NT2/D1 (cell line): Measurements from ENCODE around the gene KIAA0930.
A peak's percentile ranks its signal among the peaks of the same experiment; 100 is the strongest.

Source experiments
- DNase-seq: peaks from one replicate; pipeline ENCODE4 v3.0.0-alpha.2; 2011; ENCODE audit warnings: low read depth, low spot score
- H3K27me3 ChIP-seq: 2 replicates; pipeline ENCODE4 v1.6.0; 2011; ENCODE audit warnings: mild to moderate bottlenecking; ENCODE audit not compliant: insufficient read length, insufficient read depth
- H3K36me3 ChIP-seq: 2 replicates; pipeline ENCODE4 v1.6.1; 2011; ENCODE audit warnings: mild to moderate bottlenecking, low read length, mixed read lengths; ENCODE audit not compliant: insufficient read depth, insufficient read length
- H3K4me1 ChIP-seq: 2 replicates; pipeline ENCODE4 v1.5.1; 2011; ENCODE audit not compliant: insufficient read depth, insufficient read length
- H3K4me3 ChIP-seq: 2 replicates; pipeline ENCODE4 v1.5.1; 2011; ENCODE audit warnings: low read depth; ENCODE audit not compliant: insufficient read length
- H3K9ac ChIP-seq: 2 replicates; pipeline ENCODE4 v1.6.0; 2011; ENCODE audit warnings: low read depth; ENCODE audit not compliant: insufficient read length
- H3K9me3 ChIP-seq: 2 replicates; pipeline ENCODE4 v1.5.1; 2011; ENCODE audit warnings: mild to moderate bottlenecking, low read length; ENCODE audit not compliant: insufficient read depth
- SUZ12 ChIP-seq: IDR thresholded peaks from 2 replicates; pipeline ENCODE4 v1.6.1; 2011; ENCODE audit not compliant: insufficient read length, insufficient read depth; ENCODE audit errors: extremely low read depth
- YY1 ChIP-seq: IDR thresholded peaks from 2 replicates; pipeline ENCODE4 v1.6.1; 2011; ENCODE audit not compliant: insufficient read length, insufficient read depth
- ZNF274 ChIP-seq: IDR thresholded peaks from 2 replicates; pipeline ENCODE4 v1.6.1; 2011; ENCODE audit warnings: mild to moderate bottlenecking, low read depth, low read length

The KIAA0930 gene

DNA sequence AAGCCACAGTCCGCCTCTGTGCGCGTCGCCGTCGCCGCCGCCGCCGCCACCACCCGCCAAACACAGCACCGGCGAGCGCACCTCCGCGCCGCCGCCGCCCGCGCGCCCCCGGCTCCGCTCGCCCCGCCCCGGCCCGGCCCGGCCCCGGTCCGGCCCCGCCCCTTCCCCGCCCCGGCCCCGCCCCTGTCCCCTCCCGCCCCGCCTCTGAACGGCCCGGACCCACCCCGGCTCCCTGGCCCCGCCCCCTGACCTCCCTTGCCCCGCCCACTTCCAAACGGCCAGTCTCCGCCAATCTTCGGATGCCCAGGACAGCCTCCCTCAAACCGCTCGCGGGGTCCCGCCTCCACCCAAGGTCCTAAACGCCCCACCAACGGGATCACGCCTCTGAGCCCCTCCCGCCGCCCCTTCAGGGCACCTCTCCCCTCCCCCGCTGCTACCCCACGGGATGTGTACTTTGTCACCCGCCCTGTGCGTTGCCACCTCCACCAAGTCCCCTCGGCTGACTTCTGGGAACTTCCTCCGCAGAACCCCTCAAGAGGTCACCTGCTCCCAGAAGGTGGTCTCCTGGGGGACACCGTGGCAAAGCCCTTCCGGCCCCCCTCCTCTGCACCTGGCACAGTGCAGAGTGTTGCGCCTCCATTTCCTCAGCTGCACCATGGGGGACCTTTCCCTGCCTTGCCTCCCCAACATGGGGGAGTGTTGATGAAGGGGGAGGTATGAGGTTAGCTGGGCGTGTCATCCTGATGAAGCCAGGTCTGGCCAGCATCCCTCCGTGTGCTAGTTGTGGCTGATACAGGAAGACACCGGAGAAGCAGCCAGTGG, at the start of gene KIAA0930:
TSS of gene KIAA0930 (minus strand) at position 85 of the 822 bp plus-strand sequence. CDS start 191 bp downstream, outside the sequence.
- TF ChIP-seq ZNF274 (no peak), YY1 (no peak), SUZ12 (no peak)
- DNase-seq: peak; percentile 42
- Histone ChIP-seq H3K27me3 (peaks cover 13% of the 10 kb centered on the region), H3K9ac (peak within 1 kb of the TSS; percentile 74), H3K9me3 (no peaks in the 10 kb centered on the region), H3K4me3 (peak within 1 kb of the TSS; percentile 64), H3K36me3 (peaks cover 26% of the 10 kb centered on the region), H3K4me1 (peaks cover 18% of the 10 kb centered on the region)

DNA sequence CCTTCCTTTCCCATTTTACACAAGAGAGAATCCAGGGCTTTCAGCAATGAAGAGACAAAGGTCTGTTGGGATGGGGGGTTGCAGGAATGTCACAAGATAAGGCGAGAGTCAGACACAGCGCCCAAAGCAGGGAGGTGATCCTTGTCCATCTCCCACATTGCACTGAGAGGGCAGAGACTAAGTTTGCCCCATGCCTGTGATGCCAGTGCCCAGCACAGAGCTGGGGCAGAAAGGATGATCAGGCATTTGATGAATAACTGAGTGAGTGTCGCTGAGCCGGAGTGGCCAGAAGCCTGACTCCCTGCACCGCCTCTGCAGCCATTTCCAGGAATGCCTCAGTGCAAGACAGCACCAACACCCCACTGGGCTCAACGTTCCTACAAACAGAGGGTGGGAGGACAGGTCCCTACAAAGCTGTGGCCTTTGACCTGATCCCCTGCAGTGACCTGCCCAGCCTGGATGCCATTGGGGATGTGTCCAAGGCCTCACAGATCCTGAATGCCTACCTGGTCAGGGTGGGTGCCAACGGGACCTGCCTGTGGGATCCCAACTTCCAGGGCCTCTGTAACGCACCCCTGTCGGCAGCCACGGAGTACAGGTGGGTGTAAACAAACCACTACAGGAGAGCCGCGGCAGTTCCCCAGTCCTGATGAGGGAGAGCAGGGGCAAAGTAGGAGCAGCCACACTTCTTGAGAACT, 46.3 kb upstream of the KIAA0930 start:
- peaks cover 29% of the 10 kb centered on the region for H3K27me3 ChIP-seq
- no peak for DNase-seq
- TF ChIP-seq YY1: no peak
- no peak for TF ChIP-seq SUZ12
- no peak for TF ChIP-seq ZNF274
- peaks cover 32% of the 10 kb centered on the region for H3K4me1 ChIP-seq
- H3K9me3 ChIP-seq: no peaks in the 10 kb centered on the region
- H3K36me3 ChIP-seq: no peaks in the 10 kb centered on the region
- no peak overlapping the region for H3K9ac ChIP-seq
- no peak overlapping the region for H3K4me3 ChIP-seq

DNA sequence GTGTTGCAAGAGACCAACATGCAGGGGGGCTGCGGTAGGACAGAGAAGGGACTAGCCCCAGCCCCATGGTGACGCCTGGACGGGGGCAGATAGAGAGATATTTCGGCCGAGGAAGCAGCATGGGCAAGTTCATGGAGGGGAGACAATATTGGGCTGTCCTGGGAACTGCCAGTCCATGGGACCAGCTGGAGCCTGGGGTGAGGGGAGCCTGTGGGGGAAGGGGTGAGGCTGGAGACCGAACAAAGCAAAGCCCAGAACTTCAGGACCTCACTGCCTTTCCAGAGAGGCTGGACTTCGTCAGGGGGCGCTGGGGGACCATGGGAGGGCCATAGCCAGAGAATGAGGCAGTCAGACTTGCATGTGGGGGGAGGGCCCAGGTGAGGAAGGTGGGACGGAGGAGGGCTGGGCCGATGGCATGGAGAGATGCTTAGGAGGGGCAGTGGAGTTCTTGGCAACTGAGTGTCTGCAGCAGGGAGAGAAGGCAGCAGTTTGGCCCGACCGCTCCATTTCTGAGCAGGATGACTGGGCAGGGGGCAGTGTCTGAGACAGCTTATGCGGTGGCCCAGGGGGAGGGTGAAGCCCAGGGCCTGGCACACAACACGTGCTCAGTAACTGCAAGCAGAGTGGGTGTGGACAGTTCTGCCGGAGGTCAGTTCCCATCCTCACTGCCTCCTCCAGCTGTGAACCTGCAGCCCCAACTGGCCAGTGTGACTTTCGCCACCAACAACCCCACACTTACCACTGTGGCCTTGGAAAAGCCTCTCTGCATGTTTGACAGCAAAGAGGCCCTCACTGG, 44.8 kb upstream of the KIAA0930 start:
- H3K9ac ChIP-seq: peak overlapping the region; percentile 32
- peak overlapping the region; percentile 39 for H3K4me3 ChIP-seq
- no peak for DNase-seq
- no peaks in the 10 kb centered on the region for H3K9me3 ChIP-seq
- TF ChIP-seq SUZ12 (no peak), ZNF274 (no peak), YY1 (no peak)
- peaks cover 20% of the 10 kb centered on the region for H3K4me1 ChIP-seq
- H3K27me3 ChIP-seq: peaks cover 26% of the 10 kb centered on the region
- no peaks in the 10 kb centered on the region for H3K36me3 ChIP-seq

GRCh38 chr22:45284705-45285262, 44.1 kb upstream of the KIAA0930 start, which contains the start of gene UPK3A:
Gene UPK3A (plus strand): TSS chr22:45284949. CDS start chr22:45285014, 65 bp downstream.
- H3K36me3 ChIP-seq: no peaks in the 10 kb centered on the region
- H3K9me3 ChIP-seq: no peaks in the 10 kb centered on the region
- no peak for DNase-seq
- H3K9ac ChIP-seq: peak within 1 kb of the TSS; percentile 32
- H3K4me1 ChIP-seq: peaks cover 15% of the 10 kb centered on the region
- TF ChIP-seq YY1 (no peak), SUZ12 (no peak), ZNF274 (no peak)
- peak within 1 kb of the TSS; percentile 39 for H3K4me3 ChIP-seq
- peaks cover 23% of the 10 kb centered on the region for H3K27me3 ChIP-seq

DNA sequence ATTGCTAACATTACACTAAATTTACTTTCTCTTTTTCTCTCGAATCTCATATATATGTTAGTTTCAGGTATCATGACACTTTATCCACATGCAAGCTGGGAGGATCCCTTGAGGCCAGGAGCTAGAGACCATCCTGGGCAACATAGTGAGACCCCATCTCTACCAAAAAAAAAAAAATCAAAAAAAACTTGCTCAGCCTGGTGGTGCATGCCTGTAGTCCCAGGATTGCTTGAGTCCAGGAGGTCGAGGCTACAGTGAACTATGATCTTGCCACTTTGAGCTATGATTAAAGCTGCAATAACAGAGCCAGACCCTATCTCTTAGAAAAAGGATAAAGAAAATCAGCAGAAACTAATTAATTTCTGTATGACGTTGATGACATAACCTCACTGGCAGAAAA, 40.3 kb upstream of the KIAA0930 start:
- Histone ChIP-seq H3K27me3 (peaks cover 23% of the 10 kb centered on the region), H3K9me3 (no peaks in the 10 kb centered on the region), H3K4me1 (peaks cover 5% of the 10 kb centered on the region), H3K4me3 (no peak overlapping the region), H3K9ac (no peak overlapping the region), H3K36me3 (no peaks in the 10 kb centered on the region)
- no peak for TF ChIP-seq SUZ12
- no peak for TF ChIP-seq ZNF274
- no peak for TF ChIP-seq YY1
- no peak for DNase-seq

GRCh38 chr22:45280587-45280980, 39.9 kb upstream of the KIAA0930 start:
- Histone ChIP-seq H3K9ac (no peak overlapping the region), H3K9me3 (no peaks in the 10 kb centered on the region), H3K36me3 (no peaks in the 10 kb centered on the region), H3K4me3 (no peak overlapping the region), H3K27me3 (peaks cover 23% of the 10 kb centered on the region), H3K4me1 (peaks cover under 1% of the 10 kb centered on the region)
- DNase-seq: no peak
- TF ChIP-seq ZNF274: no peak
- TF ChIP-seq SUZ12: no peak
- no peak for TF ChIP-seq YY1
